Measurements from ENCODE around the gene ATG2B. TPM values are rescaled to one million over a fixed set of nuclear protein-coding genes. Genes with fewer than 3 reads are reported as not detected.
"Not testable (repeated sequence)": the region's sequence is repeated elsewhere in the genome, so short reads cannot be mapped to it uniquely, and the experiment has no call there.

ATG2B gene
- total RNA-seq, 1 donor from 2014 or later = 20.1 TPM

- DNase-seq = no peak
Measured at GRCh38 chr14:96247031-96247430, 116.1 kb downstream of the ATG2B start.

- DNase-seq = no peak
Measured at GRCh38 chr14:96246539-96246847, 116.6 kb downstream of the ATG2B start.

GRCh38 chr14:96245710-96246538 lies 117.2 kb downstream of the ATG2B start:
- DNase-seq = no peak

- not testable (repeated sequence) for DNase-seq
Measured at GRCh38 chr14:96245074-96245473, 118.1 kb downstream of the ATG2B start.

- no peak for DNase-seq
Measured at GRCh38 chr14:96243785-96244184, 119.4 kb downstream of the ATG2B start.

- DNase-seq = no peak
Measured at GRCh38 chr14:96242126-96242525, 121.0 kb downstream of the ATG2B start.

GRCh38 chr14:96240641-96241040 lies 122.5 kb downstream of the ATG2B start:
- no peak for DNase-seq

GRCh38 chr14:96239711-96240141 lies 123.4 kb downstream of the ATG2B start:
- DNase-seq = no peak

GRCh38 chr14:96238676-96239265 lies 124.4 kb downstream of the ATG2B start:
- no peak for DNase-seq

GRCh38 chr14:96237641-96238040 lies 125.5 kb downstream of the ATG2B start:
- no peak for DNase-seq

- no peak for DNase-seq
Measured at GRCh38 chr14:96235426-96235825, 127.7 kb downstream of the ATG2B start.

GRCh38 chr14:96233661-96234060 lies 129.5 kb downstream of the ATG2B start:
- no peak for DNase-seq

GRCh38 chr14:96232506-96232905 lies 130.6 kb downstream of the ATG2B start:
- DNase-seq = no peak

- no peak for DNase-seq
Measured at GRCh38 chr14:96231526-96232130, 131.5 kb downstream of the ATG2B start.

- DNase-seq = no peak
Measured at GRCh38 chr14:96231056-96231455, 132.1 kb downstream of the ATG2B start.

- no peak for DNase-seq
Measured at GRCh38 chr14:96229315-96229714, 133.8 kb downstream of the ATG2B start.

Other genes starting within 250 kb of the ATG2B start
- gene BDKRB2, start 158.5 kb downstream of the ATG2B start, total RNA-seq = 0.05 and 0.34 TPM in 2 replicates
- gene BDKRB1, start 107.1 kb downstream of the ATG2B start, total RNA-seq = not detected in 2 replicates
- gene GSKIP, start 185 bp upstream of the ATG2B start, total RNA-seq = 73.0 and 117 TPM in 2 replicates
- gene AK7, start 28.8 kb upstream of the ATG2B start, total RNA-seq = 2.4 and 5.4 TPM in 2 replicates
- gene PAPOLA, start 139.0 kb upstream of the ATG2B start, total RNA-seq = 87.3 and 151 TPM in 2 replicates